ENCODE results near the gene PTPN3.

The PTPN3 gene

DNA sequence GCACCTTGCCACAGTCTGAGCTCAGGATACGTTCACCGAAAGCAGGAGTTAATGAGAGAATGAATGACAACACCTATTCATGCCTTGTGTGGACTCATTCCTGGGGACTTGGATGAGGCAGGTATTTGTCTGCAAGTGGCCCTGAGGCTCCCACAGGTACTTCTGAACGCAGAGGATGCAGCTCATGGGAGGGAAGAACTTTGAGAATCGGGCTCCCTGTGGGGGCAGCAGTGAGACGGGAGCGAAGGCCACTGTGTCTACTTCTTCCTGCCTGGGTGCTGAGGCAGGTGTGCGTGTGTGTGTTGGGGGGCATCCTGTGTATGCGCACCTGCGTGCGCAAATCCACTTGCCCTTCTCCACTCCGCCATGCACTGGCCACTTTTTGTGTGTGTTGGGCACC is 42.2 kb downstream of the PTPN3 start:
- no peak for ATAC-seq
- TF ChIP-seq RARB (CRISPR knock-in tag; IDR thresholded peaks at IDR 0.05) = no peak
- TF ChIP-seq TOX (CRISPR knock-in tag; IDR thresholded peaks at IDR 0.05; ENCODE audit: borderline replicate concordance) = no peak
- no peak for TF ChIP-seq BACH2 (CRISPR knock-in tag; IDR thresholded peaks at IDR 0.05; ENCODE audit: borderline replicate concordance)
- TF ChIP-seq, protein P1, sequence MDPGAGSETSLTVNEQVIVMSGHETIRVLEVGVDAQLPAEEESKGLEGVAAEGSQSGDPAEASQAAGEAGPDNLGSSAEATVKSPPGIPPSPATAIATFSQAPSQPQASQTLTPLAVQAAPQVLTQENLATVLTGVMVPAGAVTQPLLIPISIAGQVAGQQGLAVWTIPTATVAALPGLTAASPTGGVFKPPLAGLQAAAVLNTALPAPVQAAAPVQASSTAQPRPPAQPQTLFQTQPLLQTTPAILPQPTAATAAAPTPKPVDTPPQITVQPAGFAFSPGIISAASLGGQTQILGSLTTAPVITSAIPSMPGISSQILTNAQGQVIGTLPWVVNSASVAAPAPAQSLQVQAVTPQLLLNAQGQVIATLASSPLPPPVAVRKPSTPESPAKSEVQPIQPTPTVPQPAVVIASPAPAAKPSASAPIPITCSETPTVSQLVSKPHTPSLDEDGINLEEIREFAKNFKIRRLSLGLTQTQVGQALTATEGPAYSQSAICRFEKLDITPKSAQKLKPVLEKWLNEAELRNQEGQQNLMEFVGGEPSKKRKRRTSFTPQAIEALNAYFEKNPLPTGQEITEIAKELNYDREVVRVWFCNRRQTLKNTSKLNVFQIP (CRISPR knock-in tag; IDR thresholded peaks at IDR 0.05; ENCODE audit: borderline replicate concordance, low read depth) = no peak
- TF ChIP-seq ZNF8 (CRISPR knock-in tag; IDR thresholded peaks at IDR 0.05) = no peak
- TF ChIP-seq ZFP30 (CRISPR knock-in tag; IDR thresholded peaks at IDR 0.05) = no peak
- TF ChIP-seq ESRRG (CRISPR knock-in tag; IDR thresholded peaks at IDR 0.05) = no peak
- no peak for TF ChIP-seq ZNF70 (CRISPR knock-in tag; IDR thresholded peaks at IDR 0.05)
- TF ChIP-seq, protein P2, sequence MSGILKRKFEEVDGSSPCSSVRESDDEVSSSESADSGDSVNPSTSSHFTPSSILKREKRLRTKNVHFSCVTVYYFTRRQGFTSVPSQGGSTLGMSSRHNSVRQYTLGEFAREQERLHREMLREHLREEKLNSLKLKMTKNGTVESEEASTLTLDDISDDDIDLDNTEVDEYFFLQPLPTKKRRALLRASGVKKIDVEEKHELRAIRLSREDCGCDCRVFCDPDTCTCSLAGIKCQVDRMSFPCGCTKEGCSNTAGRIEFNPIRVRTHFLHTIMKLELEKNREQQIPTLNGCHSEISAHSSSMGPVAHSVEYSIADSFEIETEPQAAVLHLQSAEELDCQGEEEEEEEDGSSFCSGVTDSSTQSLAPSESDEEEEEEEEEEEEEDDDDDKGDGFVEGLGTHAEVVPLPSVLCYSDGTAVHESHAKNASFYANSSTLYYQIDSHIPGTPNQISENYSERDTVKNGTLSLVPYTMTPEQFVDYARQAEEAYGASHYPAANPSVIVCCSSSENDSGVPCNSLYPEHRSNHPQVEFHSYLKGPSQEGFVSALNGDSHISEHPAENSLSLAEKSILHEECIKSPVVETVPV (CRISPR knock-in tag; IDR thresholded peaks at IDR 0.05) = no peak
- TF ChIP-seq, protein P3, sequence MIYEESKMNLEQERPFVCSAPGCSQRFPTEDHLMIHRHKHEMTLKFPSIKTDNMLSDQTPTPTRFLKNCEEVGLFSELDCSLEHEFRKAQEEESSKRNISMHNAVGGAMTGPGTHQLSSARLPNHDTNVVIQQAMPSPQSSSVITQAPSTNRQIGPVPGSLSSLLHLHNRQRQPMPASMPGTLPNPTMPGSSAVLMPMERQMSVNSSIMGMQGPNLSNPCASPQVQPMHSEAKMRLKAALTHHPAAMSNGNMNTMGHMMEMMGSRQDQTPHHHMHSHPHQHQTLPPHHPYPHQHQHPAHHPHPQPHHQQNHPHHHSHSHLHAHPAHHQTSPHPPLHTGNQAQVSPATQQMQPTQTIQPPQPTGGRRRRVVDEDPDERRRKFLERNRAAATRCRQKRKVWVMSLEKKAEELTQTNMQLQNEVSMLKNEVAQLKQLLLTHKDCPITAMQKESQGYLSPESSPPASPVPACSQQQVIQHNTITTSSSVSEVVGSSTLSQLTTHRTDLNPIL (CRISPR knock-in tag; IDR thresholded peaks at IDR 0.05; ENCODE audit: low read depth) = no peak
- TF ChIP-seq ISL1 (CRISPR knock-in tag; IDR thresholded peaks at IDR 0.05) = no peak
- no peak for TF ChIP-seq ZNF565 (CRISPR knock-in tag; conservative IDR thresholded peaks at IDR 0.05; ENCODE audit: low read depth)
- no peak for TF ChIP-seq ZC3H10 (CRISPR knock-in tag; IDR thresholded peaks at IDR 0.05)
- TF ChIP-seq, protein P4, sequence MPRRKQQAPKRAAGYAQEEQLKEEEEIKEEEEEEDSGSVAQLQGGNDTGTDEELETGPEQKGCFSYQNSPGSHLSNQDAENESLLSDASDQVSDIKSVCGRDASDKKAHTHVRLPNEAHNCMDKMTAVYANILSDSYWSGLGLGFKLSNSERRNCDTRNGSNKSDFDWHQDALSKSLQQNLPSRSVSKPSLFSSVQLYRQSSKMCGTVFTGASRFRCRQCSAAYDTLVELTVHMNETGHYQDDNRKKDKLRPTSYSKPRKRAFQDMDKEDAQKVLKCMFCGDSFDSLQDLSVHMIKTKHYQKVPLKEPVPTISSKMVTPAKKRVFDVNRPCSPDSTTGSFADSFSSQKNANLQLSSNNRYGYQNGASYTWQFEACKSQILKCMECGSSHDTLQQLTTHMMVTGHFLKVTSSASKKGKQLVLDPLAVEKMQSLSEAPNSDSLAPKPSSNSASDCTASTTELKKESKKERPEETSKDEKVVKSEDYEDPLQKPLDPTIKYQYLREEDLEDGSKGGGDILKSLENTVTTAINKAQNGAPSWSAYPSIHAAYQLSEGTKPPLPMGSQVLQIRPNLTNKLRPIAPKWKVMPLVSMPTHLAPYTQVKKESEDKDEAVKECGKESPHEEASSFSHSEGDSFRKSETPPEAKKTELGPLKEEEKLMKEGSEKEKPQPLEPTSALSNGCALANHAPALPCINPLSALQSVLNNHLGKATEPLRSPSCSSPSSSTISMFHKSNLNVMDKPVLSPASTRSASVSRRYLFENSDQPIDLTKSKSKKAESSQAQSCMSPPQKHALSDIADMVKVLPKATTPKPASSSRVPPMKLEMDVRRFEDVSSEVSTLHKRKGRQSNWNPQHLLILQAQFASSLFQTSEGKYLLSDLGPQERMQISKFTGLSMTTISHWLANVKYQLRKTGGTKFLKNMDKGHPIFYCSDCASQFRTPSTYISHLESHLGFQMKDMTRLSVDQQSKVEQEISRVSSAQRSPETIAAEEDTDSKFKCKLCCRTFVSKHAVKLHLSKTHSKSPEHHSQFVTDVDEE (CRISPR knock-in tag; IDR thresholded peaks at IDR 0.05) = no peak
- TF ChIP-seq PPARA (CRISPR knock-in tag; IDR thresholded peaks at IDR 0.05; ENCODE audit: borderline replicate concordance) = no peak
- TF ChIP-seq OSR1 (CRISPR knock-in tag; IDR thresholded peaks at IDR 0.05) = no peak
- no peak for TF ChIP-seq CSDC2 (CRISPR knock-in tag; IDR thresholded peaks at IDR 0.05)

DNA sequence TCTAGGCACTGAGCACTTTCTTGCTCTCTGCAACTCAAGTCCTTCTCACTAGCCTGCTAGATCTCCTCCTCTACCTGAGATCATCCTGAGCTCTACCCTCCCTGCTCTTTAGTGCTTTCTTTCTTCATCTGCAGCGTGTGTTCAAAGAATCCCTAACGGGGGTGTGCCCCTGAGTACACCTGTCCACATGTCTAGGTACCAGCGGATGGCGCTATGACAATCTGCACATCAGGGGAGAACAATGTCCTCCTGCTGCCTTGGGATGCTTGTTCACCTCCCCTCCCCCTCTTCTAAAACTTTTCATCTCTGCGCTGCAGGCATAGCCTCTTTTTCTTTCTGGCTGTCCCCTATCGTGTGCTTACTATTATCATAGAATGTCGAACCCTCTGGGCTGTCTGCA is 42.7 kb downstream of the PTPN3 start:
- TF ChIP-seq ZC3H10 (CRISPR knock-in tag; IDR thresholded peaks at IDR 0.05) (no peak), ZFP3 (CRISPR knock-in tag; IDR thresholded peaks at IDR 0.05) (no peak), ARNTL (CRISPR knock-in tag; IDR thresholded peaks at IDR 0.05; ENCODE audit: borderline replicate concordance, low read depth) (no peak), ZNF8 (CRISPR knock-in tag; IDR thresholded peaks at IDR 0.05) (no peak), CSDC2 (CRISPR knock-in tag; IDR thresholded peaks at IDR 0.05) (no peak), SNAI2 (CRISPR knock-in tag; IDR thresholded peaks at IDR 0.05) (no peak), ZNF565 (CRISPR knock-in tag; conservative IDR thresholded peaks at IDR 0.05; ENCODE audit: low read depth) (no peak), OSR1 (CRISPR knock-in tag; IDR thresholded peaks at IDR 0.05) (no peak), ZNF70 (CRISPR knock-in tag; IDR thresholded peaks at IDR 0.05) (no peak), PPARA (CRISPR knock-in tag; IDR thresholded peaks at IDR 0.05; ENCODE audit: borderline replicate concordance) (no peak), ZFP30 (CRISPR knock-in tag; IDR thresholded peaks at IDR 0.05) (no peak)
- no peak for ATAC-seq

DNA sequence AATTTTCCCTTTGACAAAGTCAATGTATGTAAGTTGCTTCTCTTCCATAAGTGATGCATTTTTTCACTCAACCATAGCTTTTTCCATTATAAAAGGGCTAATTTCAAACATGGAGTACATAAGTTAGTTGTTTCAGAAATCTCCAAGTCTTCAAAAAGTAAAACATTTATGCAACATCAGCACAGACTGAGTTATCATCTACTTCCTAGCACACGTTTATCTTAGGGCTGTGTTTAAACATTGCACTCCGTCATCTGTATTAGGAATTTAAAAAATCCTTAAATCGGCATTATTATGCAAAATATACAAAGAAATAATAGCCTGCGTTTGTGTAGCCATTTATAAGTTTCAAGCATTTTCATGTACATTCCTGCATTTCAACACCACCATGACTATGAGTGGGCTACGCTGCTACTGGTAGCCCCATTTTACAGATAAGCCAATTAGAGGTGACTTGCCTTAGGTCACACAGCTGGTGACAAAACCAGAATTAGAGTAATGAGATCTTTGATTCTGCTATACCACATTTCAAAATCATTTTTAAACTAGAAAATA is 43.4 kb downstream of the PTPN3 start:
- no peak for TF ChIP-seq ISL1 (CRISPR knock-in tag; IDR thresholded peaks at IDR 0.05)
- no peak for TF ChIP-seq BACH2 (CRISPR knock-in tag; IDR thresholded peaks at IDR 0.05; ENCODE audit: borderline replicate concordance)
- TF ChIP-seq, protein P2 (CRISPR knock-in tag; IDR thresholded peaks at IDR 0.05) = no peak
- no peak for TF ChIP-seq TCF4 (CRISPR knock-in tag; IDR thresholded peaks at IDR 0.05; ENCODE audit: borderline replicate concordance)
- no peak for TF ChIP-seq ZC3H10 (CRISPR knock-in tag; IDR thresholded peaks at IDR 0.05)
- TF ChIP-seq ARNTL (CRISPR knock-in tag; IDR thresholded peaks at IDR 0.05; ENCODE audit: borderline replicate concordance, low read depth) = no peak
- TF ChIP-seq ZFP3 (CRISPR knock-in tag; IDR thresholded peaks at IDR 0.05) = no peak
- no peak for TF ChIP-seq ZNF565 (CRISPR knock-in tag; conservative IDR thresholded peaks at IDR 0.05; ENCODE audit: low read depth)
- TF ChIP-seq ZNF8 (CRISPR knock-in tag; IDR thresholded peaks at IDR 0.05) = no peak
- TF ChIP-seq ZFP30 (CRISPR knock-in tag; IDR thresholded peaks at IDR 0.05) = no peak
- TF ChIP-seq, protein P4 (CRISPR knock-in tag; IDR thresholded peaks at IDR 0.05) = no peak
- TF ChIP-seq SNAI2 (CRISPR knock-in tag; IDR thresholded peaks at IDR 0.05) = no peak
- TF ChIP-seq TOX (CRISPR knock-in tag; IDR thresholded peaks at IDR 0.05; ENCODE audit: borderline replicate concordance) = no peak
- no peak for TF ChIP-seq CSDC2 (CRISPR knock-in tag; IDR thresholded peaks at IDR 0.05)
- no peak for TF ChIP-seq PPARA (CRISPR knock-in tag; IDR thresholded peaks at IDR 0.05; ENCODE audit: borderline replicate concordance)
- no peak for ATAC-seq
